Rectal smooth muscle tissue (tissue), 1 donor: ENCODE results near the gene HOXB2.
"Not testable (repeated sequence)": the region's sequence is repeated elsewhere in the genome, so short reads cannot be mapped to it uniquely, and the experiment has no call there.

Source experiments
- H3K27ac ChIP-seq: one replicate; pipeline ENCODE4 v1.7.0; 2013; ENCODE audit warnings: low read depth, low read length, inconsistent platforms
- H3K27me3 ChIP-seq: one replicate; pipeline ENCODE4 v1.7.0; 2013; ENCODE audit warnings: low read length; ENCODE audit not compliant: control insufficient read depth, insufficient read depth
- H3K36me3 ChIP-seq: one replicate; pipeline ENCODE4 v1.7.0; 2013; ENCODE audit warnings: low read length; ENCODE audit not compliant: control insufficient read depth, insufficient read depth
- H3K4me1 ChIP-seq: one replicate; pipeline ENCODE4 v1.7.0; 2013; ENCODE audit warnings: low read length; ENCODE audit not compliant: control insufficient read depth, insufficient read depth
- H3K4me3 ChIP-seq: one replicate; pipeline ENCODE4 v1.7.0; 2013; ENCODE audit warnings: low read length
- H3K9ac ChIP-seq: one replicate; pipeline ENCODE4 v1.7.0; 2013; ENCODE audit warnings: low read length

HOXB2 gene

DNA sequence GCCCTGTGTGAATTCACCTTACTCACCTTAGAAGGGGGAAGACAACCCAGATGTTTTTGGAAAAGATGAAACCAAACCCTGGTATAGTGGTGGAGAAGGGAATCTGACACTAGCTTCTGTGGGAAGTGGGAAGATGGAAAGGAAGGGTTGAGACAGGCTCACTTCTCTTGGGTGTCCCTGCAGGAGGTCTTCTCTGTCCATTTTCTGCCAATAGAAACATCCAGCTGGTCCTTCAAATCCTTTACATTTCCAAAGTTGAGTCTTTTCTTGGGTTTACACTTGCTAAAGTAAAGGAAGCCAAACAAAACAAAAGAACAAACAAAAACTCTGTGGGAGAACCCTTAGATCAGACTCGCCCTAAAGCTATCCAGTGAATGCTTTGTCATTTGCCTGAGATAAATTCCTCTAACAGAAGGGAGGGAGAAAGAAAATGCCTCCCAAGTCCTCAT is 24.3 kb downstream of the HOXB2 start:
- Histone ChIP-seq H3K27me3 (no peaks in the 10 kb centered on the region), H3K4me1 (peaks cover 17% of the 10 kb centered on the region), H3K9ac (no peak overlapping the region), H3K4me3 (no peak overlapping the region), H3K36me3 (no peaks in the 10 kb centered on the region), H3K27ac (no peak overlapping the region)

DNA sequence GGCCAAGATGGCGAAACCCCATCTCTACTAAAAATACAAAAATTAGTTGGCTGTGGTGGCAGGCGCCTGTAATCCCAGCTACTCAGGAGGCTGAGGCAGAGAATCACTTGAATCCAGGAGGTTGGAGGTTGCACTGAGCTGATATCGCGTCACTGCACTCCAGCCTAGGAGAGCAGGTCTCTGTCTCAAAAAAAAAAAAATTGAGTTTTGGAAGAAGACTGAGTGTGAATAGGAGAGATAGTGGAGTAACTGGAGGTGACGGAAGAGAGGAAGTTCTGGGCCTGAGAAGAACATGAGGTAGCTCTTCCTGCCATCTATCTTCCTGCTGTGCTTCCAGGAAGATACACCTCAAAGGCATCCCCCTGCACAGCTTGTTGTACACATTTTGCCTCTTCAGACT is 25.5 kb downstream of the HOXB2 start:
- Histone ChIP-seq H3K4me1 (peaks cover 17% of the 10 kb centered on the region), H3K9ac (no peak overlapping the region), H3K4me3 (no peak overlapping the region), H3K27me3 (no peaks in the 10 kb centered on the region), H3K36me3 (no peaks in the 10 kb centered on the region), H3K27ac (no peak overlapping the region)

- no peaks in the 10 kb centered on the region for H3K27me3 ChIP-seq
- H3K36me3 ChIP-seq, result no peaks in the 10 kb centered on the region
- H3K27ac ChIP-seq, result no peak overlapping the region
- no peak overlapping the region for H3K4me3 ChIP-seq
- H3K4me1 ChIP-seq, result peaks cover 8% of the 10 kb centered on the region
- H3K9ac ChIP-seq, result no peak overlapping the region
Measured at GRCh38 chr17:48517478-48517877, 27.4 kb downstream of the HOXB2 start.

DNA sequence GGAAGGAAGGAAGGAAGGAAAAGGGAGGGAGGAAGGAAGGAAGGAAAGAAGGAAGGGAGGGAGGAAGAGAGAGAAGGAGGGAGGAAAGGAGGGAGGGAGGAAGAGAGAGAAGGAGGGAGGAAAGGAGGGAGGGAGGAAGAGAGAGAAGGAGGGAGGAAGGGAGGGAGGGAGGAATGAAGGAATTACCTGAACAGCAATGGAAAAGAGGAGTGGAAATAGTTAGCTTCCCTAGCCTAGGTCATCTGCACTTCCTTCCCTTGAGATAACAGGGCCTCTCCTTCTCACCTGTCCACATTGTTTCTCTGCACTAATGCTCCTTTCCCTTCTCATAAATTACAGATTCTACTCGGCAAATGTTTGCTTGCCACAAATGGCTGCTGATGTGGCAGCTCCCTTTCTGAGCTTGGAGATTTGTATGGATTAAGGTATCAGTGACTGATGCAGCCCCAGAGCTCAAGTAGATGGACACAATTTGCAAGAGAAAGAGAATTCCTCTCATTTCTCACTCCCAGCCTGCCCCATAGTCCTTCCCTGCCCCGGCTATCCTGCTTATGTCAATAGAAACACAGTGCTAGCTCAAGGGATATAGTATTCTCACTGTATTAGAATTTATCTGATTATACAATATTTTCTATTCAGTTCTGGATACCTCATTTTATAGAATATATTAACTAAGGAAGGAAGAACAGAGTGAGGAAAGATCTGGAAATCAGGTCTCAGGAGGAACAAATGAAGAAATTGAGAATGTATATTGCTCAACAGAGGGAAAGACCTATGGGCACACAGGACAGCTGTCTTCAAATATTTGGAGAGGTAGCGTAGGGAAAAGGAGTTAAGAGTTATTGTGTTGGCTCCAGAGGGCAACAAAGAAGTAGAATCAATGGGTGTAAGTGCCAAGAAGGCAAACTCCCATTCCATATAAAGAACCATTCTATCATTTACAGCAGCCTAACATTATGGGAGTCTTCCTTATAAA is 28.7 kb downstream of the HOXB2 start:
- H3K36me3 ChIP-seq, result no peaks in the 10 kb centered on the region
- no peak overlapping the region for H3K9ac ChIP-seq
- no peak overlapping the region for H3K27ac ChIP-seq
- no peaks in the 10 kb centered on the region for H3K4me1 ChIP-seq
- H3K27me3 ChIP-seq, result no peaks in the 10 kb centered on the region
- no peak overlapping the region for H3K4me3 ChIP-seq

DNA sequence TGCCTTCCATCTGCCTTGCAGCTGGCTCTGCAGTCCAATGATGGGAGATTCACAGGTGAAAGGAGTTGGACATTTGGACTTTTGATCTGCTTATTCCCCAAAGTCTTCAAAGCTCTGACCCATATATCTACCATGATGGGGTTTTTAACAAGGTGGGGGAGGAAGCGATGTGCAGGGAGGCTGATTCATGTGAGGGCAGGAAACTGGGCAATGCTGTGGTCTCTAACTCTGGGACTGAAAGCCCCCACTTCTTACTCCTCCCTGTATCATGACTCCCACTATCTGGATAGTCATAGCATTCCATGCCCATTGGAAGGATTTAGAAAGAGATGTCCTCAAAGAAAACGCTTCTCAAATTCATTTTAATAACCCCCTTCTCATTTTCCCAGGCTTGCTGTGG is 30.4 kb downstream of the HOXB2 start:
- Histone ChIP-seq H3K36me3 (no peaks in the 10 kb centered on the region), H3K4me1 (no peaks in the 10 kb centered on the region), H3K9ac (no peak overlapping the region), H3K27me3 (no peaks in the 10 kb centered on the region), H3K4me3 (no peak overlapping the region), H3K27ac (no peak overlapping the region)

DNA sequence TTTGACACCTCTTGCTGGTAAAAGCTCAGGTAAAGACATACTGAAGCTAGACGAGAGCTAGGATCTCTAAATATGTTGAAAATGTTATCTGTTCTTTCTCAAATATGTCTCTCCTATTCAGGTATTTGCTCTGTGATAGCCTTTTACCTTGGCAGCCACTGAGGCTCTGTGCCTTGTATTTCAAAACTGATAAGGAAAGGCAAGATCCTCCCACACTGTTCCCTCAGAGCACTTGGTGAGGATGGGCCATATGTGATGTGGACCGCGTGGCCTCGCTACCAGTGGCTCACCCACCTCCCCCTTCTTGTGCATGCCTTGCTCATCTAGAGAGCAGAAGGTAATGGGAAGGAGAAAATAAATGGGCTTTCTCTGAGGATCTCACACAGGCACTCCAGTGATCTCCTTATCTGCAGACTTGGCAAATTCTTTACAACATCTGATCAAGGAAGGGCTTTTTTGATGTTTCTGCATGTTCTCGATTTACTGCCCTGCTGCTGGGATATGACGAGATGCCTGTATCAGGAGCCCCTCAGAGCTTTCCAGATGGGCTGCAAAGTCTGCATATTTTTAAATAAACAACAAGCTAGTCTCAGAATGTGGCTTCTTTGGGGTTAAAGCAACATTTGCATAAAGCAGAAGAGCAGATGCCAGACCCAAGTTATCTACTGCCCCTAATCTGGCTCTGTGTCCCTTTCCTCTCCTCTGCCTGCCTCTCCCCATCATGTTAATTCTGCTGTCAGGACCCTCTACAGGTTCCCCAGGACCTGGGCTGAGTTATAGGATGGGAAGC is 31.0 kb downstream of the HOXB2 start:
- Histone ChIP-seq H3K4me3 (no peak overlapping the region), H3K36me3 (no peaks in the 10 kb centered on the region), H3K9ac (no peak overlapping the region), H3K27ac (no peak overlapping the region), H3K4me1 (no peaks in the 10 kb centered on the region), H3K27me3 (no peaks in the 10 kb centered on the region)

- no peaks in the 10 kb centered on the region for H3K36me3 ChIP-seq
- no peak overlapping the region for H3K9ac ChIP-seq
- H3K27ac ChIP-seq, result no peak overlapping the region
- H3K4me1 ChIP-seq, result no peaks in the 10 kb centered on the region
- H3K27me3 ChIP-seq, result no peaks in the 10 kb centered on the region
- H3K4me3 ChIP-seq, result no peak overlapping the region
Measured at GRCh38 chr17:48513097-48513496, 31.8 kb downstream of the HOXB2 start.

DNA sequence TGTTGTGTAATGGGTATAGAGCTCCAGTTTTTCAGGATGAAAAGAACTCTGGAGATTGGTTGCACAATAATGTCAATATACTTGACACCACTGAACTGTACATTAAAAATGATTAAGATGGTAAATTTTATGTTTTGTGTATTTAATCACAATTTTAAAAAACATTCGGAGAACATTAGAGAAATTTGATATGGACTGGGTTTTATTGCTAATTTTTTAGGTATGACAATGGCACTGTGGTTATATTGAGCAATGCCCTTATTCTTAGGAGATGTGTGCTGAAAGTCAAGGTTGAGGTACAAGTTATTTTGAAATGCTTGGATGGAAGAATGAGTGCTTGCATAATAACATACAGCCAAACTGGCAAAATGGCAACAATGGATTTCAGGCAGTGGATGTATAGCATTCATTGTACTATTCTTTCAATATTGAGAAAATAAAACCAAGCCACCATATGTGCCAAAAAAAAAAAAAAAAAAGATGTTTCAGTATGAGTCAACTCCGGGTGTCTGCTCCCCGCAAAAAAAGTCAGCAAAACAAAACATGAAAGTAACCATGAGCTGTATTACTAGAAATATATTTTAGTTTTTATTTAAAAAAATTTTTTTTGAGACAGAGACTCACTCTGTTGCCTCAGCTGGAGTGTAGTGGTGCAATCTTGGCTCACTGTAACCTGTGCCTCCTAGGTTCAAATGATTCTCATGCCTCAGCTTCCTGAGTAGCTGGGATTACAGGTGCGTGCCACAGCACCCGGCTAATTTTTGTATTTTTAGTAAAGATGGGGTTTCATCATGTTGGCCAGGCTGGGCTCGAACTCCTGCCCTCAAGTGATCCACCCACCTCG is 33.9 kb downstream of the HOXB2 start:
- Histone ChIP-seq H3K27ac (no peak overlapping the region), H3K27me3 (no peaks in the 10 kb centered on the region), H3K9ac (no peak overlapping the region), H3K4me3 (no peak overlapping the region), H3K4me1 (no peaks in the 10 kb centered on the region), H3K36me3 (no peaks in the 10 kb centered on the region)

DNA sequence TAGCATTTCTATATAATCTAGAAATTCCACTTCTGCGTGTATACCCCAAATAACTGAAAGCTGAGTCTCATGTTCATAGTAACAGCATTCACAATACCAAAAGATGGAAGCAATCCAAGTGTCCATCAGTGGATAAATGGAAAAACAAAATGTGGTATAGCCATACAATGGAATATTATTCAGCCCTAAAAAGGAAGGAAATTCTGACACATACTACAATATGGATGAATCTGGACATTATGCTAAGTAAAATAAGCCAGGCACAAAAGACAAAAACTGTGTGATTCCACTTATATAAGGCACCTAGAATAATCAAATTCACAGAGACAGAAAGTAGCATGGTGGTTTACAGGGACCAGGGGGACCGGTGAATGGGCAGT is 34.5 kb downstream of the HOXB2 start:
- Histone ChIP-seq H3K9ac (no peak overlapping the region), H3K4me3 (no peak overlapping the region), H3K27ac (no peak overlapping the region), H3K27me3 (no peaks in the 10 kb centered on the region), H3K4me1 (no peaks in the 10 kb centered on the region), H3K36me3 (no peaks in the 10 kb centered on the region)

- H3K4me1 ChIP-seq, H3K27ac ChIP-seq, H3K9ac ChIP-seq, H3K36me3 ChIP-seq, H3K27me3 ChIP-seq, H3K4me3 ChIP-seq: not testable (repeated sequence)
Measured at GRCh38 chr17:48509708-48510107, 35.2 kb downstream of the HOXB2 start.

DNA sequence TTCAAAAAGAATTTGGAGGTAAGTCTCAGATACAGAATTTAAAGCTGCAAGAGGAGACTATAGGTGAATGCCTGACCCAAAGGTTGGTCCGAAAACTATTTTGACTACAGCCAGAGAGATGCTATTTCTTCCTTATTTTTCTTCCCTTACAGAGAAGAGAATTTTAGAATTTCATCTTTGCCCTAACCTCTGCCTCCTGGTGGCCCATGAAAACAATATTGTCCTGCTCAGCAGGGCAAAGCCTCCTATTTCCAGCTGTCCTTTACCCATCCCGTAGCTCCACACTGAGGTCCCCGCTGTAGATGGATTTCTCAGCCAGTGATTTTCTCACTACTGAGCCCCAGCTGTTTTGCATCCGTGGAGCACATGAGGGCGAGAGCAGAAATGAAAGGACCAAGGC is 38.7 kb downstream of the HOXB2 start:
- Histone ChIP-seq H3K27me3 (no peaks in the 10 kb centered on the region), H3K27ac (no peak overlapping the region), H3K36me3 (no peaks in the 10 kb centered on the region)

GRCh38 chr17:48505788-48506187 is 39.1 kb downstream of the HOXB2 start:
- H3K4me3 ChIP-seq, result no peak overlapping the region
- H3K4me1 ChIP-seq, result peaks cover 11% of the 10 kb centered on the region
- no peaks in the 10 kb centered on the region for H3K36me3 ChIP-seq
- H3K27me3 ChIP-seq, result no peaks in the 10 kb centered on the region
- H3K27ac ChIP-seq, result peak overlapping the region; percentile 33
- no peak overlapping the region for H3K9ac ChIP-seq

More for the DNA sequence above, 38.7 kb downstream of the HOXB2 start:
- Histone ChIP-seq H3K4me1 (peaks cover 7% of the 10 kb centered on the region), H3K4me3 (no peak overlapping the region), H3K9ac (no peak overlapping the region)
